Measurements from ENCODE around the gene NNAT.

Gene NNAT

DNA sequence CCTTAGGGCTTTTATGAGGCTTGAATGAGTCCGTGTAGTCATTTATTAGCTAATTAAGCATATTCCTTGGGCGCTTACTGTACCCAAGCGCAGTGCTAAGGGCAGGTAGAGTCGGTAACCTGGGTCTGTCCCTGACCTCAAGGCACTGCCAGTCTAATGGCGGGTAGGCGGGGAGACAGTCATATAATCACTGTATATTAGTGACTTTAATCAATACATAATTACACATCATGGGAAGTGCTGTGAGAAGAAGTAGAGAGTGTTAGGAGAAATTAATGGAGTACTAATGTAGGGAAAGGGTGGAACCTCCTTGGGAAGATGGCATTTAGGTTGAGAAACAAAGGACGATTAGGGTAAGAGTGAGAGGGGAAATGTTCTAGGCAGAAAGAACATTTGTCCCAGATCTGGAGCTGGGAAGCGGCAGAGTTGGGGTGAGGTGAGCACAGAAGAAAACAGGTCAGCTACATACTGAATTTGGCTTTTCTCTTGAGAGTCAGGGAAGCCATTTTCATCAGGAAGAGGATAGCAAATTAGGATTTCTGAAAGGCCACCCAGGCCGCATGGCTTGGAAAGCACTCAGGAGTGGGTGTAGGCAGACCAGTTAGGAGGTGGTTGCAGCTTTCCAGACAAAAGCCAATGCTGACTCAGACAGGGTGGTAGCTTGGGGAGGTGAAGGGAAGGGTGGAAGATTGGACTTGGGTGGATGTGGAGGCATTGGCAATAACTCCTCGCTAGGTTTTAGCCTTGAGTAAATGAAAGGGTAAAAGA lies 7.6 kb downstream of the NNAT start:
- Histone ChIP-seq H3K36me3 (ENCODE audit: control insufficient read depth in 1 of 2, insufficient read depth in 2 of 2, low read length in 2 of 2) (peaks cover 7 to 10% of the 10 kb centered on the region in 2 experiments), H3K4me3 (ENCODE audit: low read depth, low read length) (peak overlapping the region; percentile 85), H2BK5ac (ENCODE audit: low read depth, low read length, poor library complexity) (peak overlapping the region; percentile 95), H3K14ac (ENCODE audit: low read length) (peak overlapping the region; percentile 74), H2BK12ac (ENCODE audit: low read length) (no peak overlapping the region), H3K4ac (ENCODE audit: low read depth, low read length) (peak overlapping the region; percentile 44), H4K8ac (ENCODE audit: low read depth, low read length) (peak overlapping the region; percentile 87), H3K9me3 (ENCODE audit: insufficient read depth, low read depth, low read length) (no peaks in the 10 kb centered on the region), H3K79me2 (ENCODE audit: control insufficient read depth, insufficient read depth, low read length, poor library complexity) (peaks cover 32% of the 10 kb centered on the region), H2AK5ac (ENCODE audit: low read length) (peak overlapping the region; percentile 32), H3K4me2 (ENCODE audit: low read length) (peak overlapping the region; percentile 92), H2AFZ (ENCODE audit: insufficient read depth, low read length, poor library complexity) (peak overlapping the region; percentile 42), H3K4me1 (ENCODE audit: control insufficient read depth in 1 of 2, insufficient read depth in 2 of 2, low read length in 2 of 2) (peaks cover 17 to 22% of the 10 kb centered on the region in 2 experiments), H4K12ac (ENCODE audit: low read depth, low read length) (peak overlapping the region; percentile 19), H4K91ac (ENCODE audit: low read depth, low read length) (peak overlapping the region; percentile 96), H2BK120ac (ENCODE audit: insufficient read depth, low read length, poor library complexity) (peak overlapping the region; percentile 12), H3K79me1 (ENCODE audit: low read length) (peaks cover 16% of the 10 kb centered on the region), H3K27me3 (ENCODE audit: insufficient read depth, low read length) (no peaks in the 10 kb centered on the region), H3K9ac (ENCODE audit: low read length) (peak overlapping the region; percentile 91), H3K23ac (ENCODE audit: low read length) (no peak overlapping the region), H3K18ac (ENCODE audit: low read length) (peak overlapping the region; percentile 91), H3K27ac (ENCODE audit: low read depth, low read length) (no peak overlapping the region)
- no peak for DNase-seq
- WGBS (ENCODE audit: extremely low coverage, insufficient coverage, insufficient read length): no CpG with 5 or more reads among the region's 10 CpGs

DNA sequence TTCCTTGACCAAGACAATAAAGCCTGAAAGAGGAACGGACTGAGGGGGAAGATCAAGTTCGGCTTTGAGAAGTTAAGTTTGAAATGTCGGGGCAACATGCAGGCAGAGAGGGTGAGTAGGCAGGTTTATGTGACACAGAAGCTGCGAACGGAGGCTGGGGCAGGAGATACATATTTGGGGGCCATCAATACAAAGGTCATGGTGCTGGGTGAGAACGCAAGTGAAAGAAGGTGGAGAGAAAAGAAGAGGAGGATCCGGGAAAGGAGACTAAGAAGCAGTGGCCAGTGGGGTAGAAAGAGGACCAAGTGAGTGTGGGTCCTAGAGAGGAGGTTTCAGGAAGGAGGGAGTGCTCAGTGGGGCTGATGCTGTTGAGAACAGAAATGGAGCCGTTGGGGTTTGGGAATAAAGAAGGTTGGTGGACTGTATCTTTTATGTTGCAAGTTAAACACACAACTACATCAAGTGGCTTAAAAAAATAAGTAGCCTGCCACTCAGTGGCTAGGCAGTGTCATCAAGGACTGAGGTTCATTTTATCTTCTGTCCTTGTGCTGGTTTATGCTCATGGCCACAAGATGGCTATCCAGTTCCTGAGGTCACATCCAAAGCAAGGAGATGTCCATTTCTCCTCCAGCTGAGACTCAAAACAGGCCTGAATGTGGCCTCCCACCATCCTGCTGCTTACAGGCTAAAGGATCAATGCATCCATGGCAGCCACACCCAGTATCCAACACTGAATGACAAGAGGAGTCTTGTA lies 8.3 kb downstream of the NNAT start:
- no peak for DNase-seq
- Histone ChIP-seq H3K18ac (ENCODE audit: low read length) (no peak overlapping the region), H3K9me3 (ENCODE audit: insufficient read depth, low read depth, low read length) (no peaks in the 10 kb centered on the region)

DNA sequence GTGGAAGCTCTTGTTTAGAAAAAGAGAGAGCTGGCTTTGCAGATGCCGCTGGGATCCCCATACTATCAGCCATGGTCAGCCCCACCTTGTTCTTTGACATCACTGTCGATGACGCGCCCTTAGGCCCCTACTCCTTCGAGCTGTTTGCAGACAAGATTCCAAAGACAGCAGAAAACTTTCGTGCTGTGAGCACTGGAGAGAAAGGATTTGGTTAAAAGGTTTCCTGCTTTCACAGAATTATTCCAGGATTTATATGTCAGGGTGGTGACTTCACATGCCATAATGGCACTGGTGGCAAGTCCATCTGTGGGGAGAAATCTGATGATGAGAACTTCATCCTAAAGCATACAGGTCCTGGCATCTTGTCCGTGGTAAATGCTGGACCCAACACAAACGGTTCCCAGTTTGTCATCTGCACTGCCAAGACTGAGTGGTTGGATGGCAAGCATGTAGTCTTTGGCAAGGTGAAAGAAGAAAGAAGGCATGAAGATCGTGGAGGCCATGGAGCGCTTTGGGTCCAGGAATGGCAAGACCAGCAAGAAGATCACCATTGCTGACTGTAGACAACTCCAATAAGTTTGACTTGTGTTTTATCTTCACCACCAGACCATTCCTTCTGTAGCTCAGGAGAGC lies 9.0 kb downstream of the NNAT start:
- no peak overlapping the region for H3K4me3 ChIP-seq (ENCODE audit: low read depth, low read length)
- H2BK5ac ChIP-seq (ENCODE audit: low read depth, low read length, poor library complexity): no peak overlapping the region
- no peak overlapping the region for H2AFZ ChIP-seq (ENCODE audit: insufficient read depth, low read length, poor library complexity)
- no peak overlapping the region for H2BK12ac ChIP-seq (ENCODE audit: low read length)
- no peaks in the 10 kb centered on the region for H3K9me3 ChIP-seq (ENCODE audit: insufficient read depth, low read depth, low read length)
- H3K18ac ChIP-seq (ENCODE audit: low read length): no peak overlapping the region
- peaks cover 3 to 4% of the 10 kb centered on the region in 2 experiments for H3K36me3 ChIP-seq (ENCODE audit: control insufficient read depth in 1 of 2, insufficient read depth in 2 of 2, low read length in 2 of 2)
- H4K91ac ChIP-seq (ENCODE audit: low read depth, low read length): no peak overlapping the region
- no peak overlapping the region for H4K12ac ChIP-seq (ENCODE audit: low read depth, low read length)
- H3K79me2 ChIP-seq (ENCODE audit: control insufficient read depth, insufficient read depth, low read length, poor library complexity): peaks cover 21% of the 10 kb centered on the region
- no peak overlapping the region for H2AK5ac ChIP-seq (ENCODE audit: low read length)
- H3K9ac ChIP-seq (ENCODE audit: low read length): no peak overlapping the region
- H3K4me2 ChIP-seq (ENCODE audit: low read length): no peak overlapping the region
- WGBS (ENCODE audit: extremely low coverage, insufficient coverage, insufficient read length): no CpG with 5 or more reads among the region's 10 CpGs
- peaks cover 4 to 11% of the 10 kb centered on the region in 2 experiments for H3K4me1 ChIP-seq (ENCODE audit: control insufficient read depth in 1 of 2, insufficient read depth in 2 of 2, low read length in 2 of 2)
- H2BK120ac ChIP-seq (ENCODE audit: insufficient read depth, low read length, poor library complexity): no peak overlapping the region
- no peak overlapping the region for H4K8ac ChIP-seq (ENCODE audit: low read depth, low read length)
- no peak overlapping the region for H3K4ac ChIP-seq (ENCODE audit: low read depth, low read length)
- H3K14ac ChIP-seq (ENCODE audit: low read length): no peak overlapping the region
- H3K23ac ChIP-seq (ENCODE audit: low read length): no peak overlapping the region
- DNase-seq: no peak
- H3K79me1 ChIP-seq (ENCODE audit: low read length): peaks cover 16% of the 10 kb centered on the region
- H3K27me3 ChIP-seq (ENCODE audit: insufficient read depth, low read length): no peaks in the 10 kb centered on the region
- no peak overlapping the region for H3K27ac ChIP-seq (ENCODE audit: low read depth, low read length)

More for the DNA sequence above, 8.3 kb downstream of the NNAT start:
- Histone ChIP-seq H2BK5ac (ENCODE audit: low read depth, low read length, poor library complexity) (no peak overlapping the region), H3K27ac (ENCODE audit: low read depth, low read length) (no peak overlapping the region), H2BK12ac (ENCODE audit: low read length) (no peak overlapping the region), H4K8ac (ENCODE audit: low read depth, low read length) (no peak overlapping the region), H2AK5ac (ENCODE audit: low read length) (no peak overlapping the region), H3K36me3 (ENCODE audit: control insufficient read depth in 1 of 2, insufficient read depth in 2 of 2, low read length in 2 of 2) (peaks cover 4 to 9% of the 10 kb centered on the region in 2 experiments), H3K9ac (ENCODE audit: low read length) (no peak overlapping the region), H3K14ac (ENCODE audit: low read length) (no peak overlapping the region), H3K4ac (ENCODE audit: low read depth, low read length) (no peak overlapping the region), H3K4me2 (ENCODE audit: low read length) (no peak overlapping the region), H3K4me3 (ENCODE audit: low read depth, low read length) (no peak overlapping the region), H4K12ac (ENCODE audit: low read depth, low read length) (no peak overlapping the region), H3K23ac (ENCODE audit: low read length) (no peak overlapping the region), H3K4me1 (ENCODE audit: control insufficient read depth in 1 of 2, insufficient read depth in 2 of 2, low read length in 2 of 2) (peaks cover 11 to 18% of the 10 kb centered on the region in 2 experiments), H3K79me1 (ENCODE audit: low read length) (peaks cover 16% of the 10 kb centered on the region), H2AFZ (ENCODE audit: insufficient read depth, low read length, poor library complexity) (no peak overlapping the region), H2BK120ac (ENCODE audit: insufficient read depth, low read length, poor library complexity) (peak overlapping the region; percentile 5), H4K91ac (ENCODE audit: low read depth, low read length) (no peak overlapping the region), H3K27me3 (ENCODE audit: insufficient read depth, low read length) (no peaks in the 10 kb centered on the region), H3K79me2 (ENCODE audit: control insufficient read depth, insufficient read depth, low read length, poor library complexity) (peaks cover 27% of the 10 kb centered on the region)
- no CpG with 5 or more reads among the region's 8 CpGs for WGBS (ENCODE audit: extremely low coverage, insufficient coverage, insufficient read length)

DNA sequence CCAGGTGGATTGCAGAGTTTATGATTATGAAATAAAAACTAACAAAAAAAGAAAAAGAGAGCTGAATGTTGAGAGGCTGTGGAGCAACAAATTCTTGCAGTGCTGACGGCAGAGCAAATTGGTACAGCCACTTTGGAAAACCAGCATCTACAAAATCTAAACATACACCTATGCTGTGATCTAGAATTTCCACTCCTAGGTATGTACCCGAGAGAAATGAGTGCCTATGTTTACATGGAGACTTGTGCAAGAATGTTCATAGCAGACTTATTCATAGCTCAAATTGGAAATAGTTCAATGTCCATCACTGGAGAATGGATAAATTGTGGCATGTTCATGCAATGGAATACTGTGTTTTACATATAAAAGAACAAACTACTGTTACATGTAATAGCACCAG lies 9.6 kb downstream of the NNAT start:
- H3K9ac ChIP-seq (ENCODE audit: low read length): no peak overlapping the region
- no peak overlapping the region for H3K18ac ChIP-seq (ENCODE audit: low read length)

More for the DNA sequence above, 9.6 kb downstream of the NNAT start:
- Histone ChIP-seq H2AK5ac (ENCODE audit: low read length) (no peak overlapping the region), H3K4me3 (ENCODE audit: low read depth, low read length) (no peak overlapping the region), H2BK12ac (ENCODE audit: low read length) (no peak overlapping the region), H3K4me1 (ENCODE audit: control insufficient read depth in 1 of 2, insufficient read depth in 2 of 2, low read length in 2 of 2) (peaks cover 4 to 12% of the 10 kb centered on the region in 2 experiments), H3K36me3 (ENCODE audit: control insufficient read depth in 1 of 2, insufficient read depth in 2 of 2, low read length in 2 of 2) (no peaks in the 10 kb centered on the region), H3K27ac (ENCODE audit: low read depth, low read length) (no peak overlapping the region), H3K4ac (ENCODE audit: low read depth, low read length) (no peak overlapping the region), H3K4me2 (ENCODE audit: low read length) (no peak overlapping the region), H4K12ac (ENCODE audit: low read depth, low read length) (no peak overlapping the region), H3K23ac (ENCODE audit: low read length) (no peak overlapping the region), H3K14ac (ENCODE audit: low read length) (no peak overlapping the region), H2AFZ (ENCODE audit: insufficient read depth, low read length, poor library complexity) (no peak overlapping the region), H2BK120ac (ENCODE audit: insufficient read depth, low read length, poor library complexity) (no peak overlapping the region), H4K91ac (ENCODE audit: low read depth, low read length) (no peak overlapping the region), H3K79me1 (ENCODE audit: low read length) (peaks cover 16% of the 10 kb centered on the region), H3K79me2 (ENCODE audit: control insufficient read depth, insufficient read depth, low read length, poor library complexity) (peaks cover 16% of the 10 kb centered on the region), H3K27me3 (ENCODE audit: insufficient read depth, low read length) (no peaks in the 10 kb centered on the region), H2BK5ac (ENCODE audit: low read depth, low read length, poor library complexity) (no peak overlapping the region), H4K8ac (ENCODE audit: low read depth, low read length) (no peak overlapping the region), H3K9me3 (ENCODE audit: insufficient read depth, low read depth, low read length) (no peaks in the 10 kb centered on the region)
- no CpG with 5 or more reads among the region's 2 CpGs for WGBS (ENCODE audit: extremely low coverage, insufficient coverage, insufficient read length)
- DNase-seq: peak in 1 of 2 donors; percentile 50

Measured in trophoblast cell (in vitro differentiated cells and primary cell).